Cortex of kidney (tissue), 1 donor: Measurements from ENCODE around the gene HS6ST1.

ENCODE experiments used
- DNase-seq: peaks from one replicate; lab custom pipeline; 2025; lab: John Stamatoyannopoulos, UW

Gene HS6ST1

GRCh38 chr2:128298846-128299507 is 19.7 kb downstream of the HS6ST1 start:
- no peak for DNase-seq

GRCh38 chr2:128298286-128298685 is 20.4 kb downstream of the HS6ST1 start:
- no peak for DNase-seq

GRCh38 chr2:128293870-128294455 is 24.7 kb downstream of the HS6ST1 start:
- DNase-seq = no peak

GRCh38 chr2:128293426-128293755 is 25.3 kb downstream of the HS6ST1 start:
- DNase-seq = no peak

- DNase-seq = no peak
These were observed 25.9 kb downstream of the HS6ST1 start for GRCh38 chr2:128292599-128293425.

GRCh38 chr2:128291844-128292598 is 26.6 kb downstream of the HS6ST1 start:
- DNase-seq = no peak

GRCh38 chr2:128291161-128291843 is 27.4 kb downstream of the HS6ST1 start:
- no peak for DNase-seq

- no peak for DNase-seq
These were observed 28.3 kb downstream of the HS6ST1 start for GRCh38 chr2:128290356-128290755.

- no peak for DNase-seq
These were observed 29.2 kb downstream of the HS6ST1 start for GRCh38 chr2:128289439-128289838.

- no peak for DNase-seq
These were observed 29.9 kb downstream of the HS6ST1 start for GRCh38 chr2:128288781-128289180.

GRCh38 chr2:128287780-128288735 is 30.6 kb downstream of the HS6ST1 start:
- no peak for DNase-seq

- DNase-seq = no peak
These were observed 31.5 kb downstream of the HS6ST1 start for GRCh38 chr2:128286905-128287779.

- DNase-seq = no peak
These were observed 32.5 kb downstream of the HS6ST1 start for GRCh38 chr2:128286011-128286721.

GRCh38 chr2:128285329-128285931 is 33.2 kb downstream of the HS6ST1 start:
- DNase-seq = no peak

GRCh38 chr2:128284841-128285240 is 33.8 kb downstream of the HS6ST1 start:
- DNase-seq = no peak

- DNase-seq = no peak
These were observed 34.6 kb downstream of the HS6ST1 start for GRCh38 chr2:128284037-128284441.

GRCh38 chr2:128282976-128283810 is 35.5 kb downstream of the HS6ST1 start:
- no peak for DNase-seq
